ENCODE data around the gene LYPD6. TPM values are rescaled to one million over a fixed set of nuclear protein-coding genes. Genes with fewer than 3 reads are reported as not detected.

Gene LYPD6
- total RNA-seq, 1 donor = under 0.01 TPM

DNA sequence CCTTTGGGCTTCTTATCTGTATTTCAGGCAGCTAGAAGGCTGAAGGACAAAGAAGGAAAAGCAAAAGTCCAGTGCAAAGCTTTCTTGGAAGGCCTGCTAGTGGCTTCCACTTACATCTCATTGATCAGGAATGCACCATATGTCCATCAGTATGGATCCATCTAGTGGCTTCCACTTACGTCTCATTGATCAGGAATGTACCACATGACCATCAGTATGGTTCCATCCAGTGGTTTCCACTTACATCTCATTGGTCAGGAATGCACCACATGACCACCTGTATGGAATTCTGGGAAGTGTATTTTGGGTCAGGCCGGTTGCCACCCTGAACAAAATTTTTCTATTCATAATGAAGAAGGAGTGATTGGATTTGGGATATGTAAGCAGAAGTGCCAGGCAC is 70.6 kb downstream of the LYPD6 start:
- no peak for DNase-seq (ENCODE audit: insufficient read length, low spot score, missing footprints)
- TF ChIP-seq, protein P1, sequence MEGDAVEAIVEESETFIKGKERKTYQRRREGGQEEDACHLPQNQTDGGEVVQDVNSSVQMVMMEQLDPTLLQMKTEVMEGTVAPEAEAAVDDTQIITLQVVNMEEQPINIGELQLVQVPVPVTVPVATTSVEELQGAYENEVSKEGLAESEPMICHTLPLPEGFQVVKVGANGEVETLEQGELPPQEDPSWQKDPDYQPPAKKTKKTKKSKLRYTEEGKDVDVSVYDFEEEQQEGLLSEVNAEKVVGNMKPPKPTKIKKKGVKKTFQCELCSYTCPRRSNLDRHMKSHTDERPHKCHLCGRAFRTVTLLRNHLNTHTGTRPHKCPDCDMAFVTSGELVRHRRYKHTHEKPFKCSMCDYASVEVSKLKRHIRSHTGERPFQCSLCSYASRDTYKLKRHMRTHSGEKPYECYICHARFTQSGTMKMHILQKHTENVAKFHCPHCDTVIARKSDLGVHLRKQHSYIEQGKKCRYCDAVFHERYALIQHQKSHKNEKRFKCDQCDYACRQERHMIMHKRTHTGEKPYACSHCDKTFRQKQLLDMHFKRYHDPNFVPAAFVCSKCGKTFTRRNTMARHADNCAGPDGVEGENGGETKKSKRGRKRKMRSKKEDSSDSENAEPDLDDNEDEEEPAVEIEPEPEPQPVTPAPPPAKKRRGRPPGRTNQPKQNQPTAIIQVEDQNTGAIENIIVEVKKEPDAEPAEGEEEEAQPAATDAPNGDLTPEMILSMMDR (IDR thresholded peaks at IDR 0.05; ENCODE audit: extremely low read depth, low read depth, low read length) = no peak

DNA sequence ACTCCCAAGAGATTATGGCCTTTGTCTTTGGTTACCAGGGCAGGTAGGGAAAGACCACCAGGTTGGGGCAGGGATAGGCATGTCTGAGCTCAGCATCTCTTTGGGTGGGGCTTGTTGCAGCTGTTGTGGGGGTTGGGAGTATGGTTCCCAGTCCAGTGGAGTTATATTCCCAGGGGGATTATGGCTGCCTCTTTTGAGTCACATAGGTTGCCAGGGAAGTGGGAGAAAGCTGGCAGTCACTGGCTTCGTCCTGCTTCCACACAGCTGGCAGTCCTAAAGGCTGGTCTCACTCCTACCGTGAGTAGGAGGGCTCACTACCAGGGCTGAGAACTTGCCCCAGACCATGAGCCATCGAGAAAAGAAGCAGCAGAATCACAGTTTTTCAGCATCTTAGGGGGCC is 79.1 kb downstream of the LYPD6 start:
- H3K79me2 ChIP-seq (ENCODE audit: insufficient read depth, low read length) = no peaks in the 10 kb centered on the region
- TF ChIP-seq, protein P1 (IDR thresholded peaks at IDR 0.05; ENCODE audit: extremely low read depth, low read depth, low read length) = no peak
- H4K20me1 ChIP-seq (ENCODE audit: insufficient read depth, low read length) = no peaks in the 10 kb centered on the region
- no peak overlapping the region for H3K27ac ChIP-seq (ENCODE audit: low read depth, low read length)
- no peaks in the 10 kb centered on the region for H3K9me3 ChIP-seq (ENCODE audit: low read depth, low read length)
- no peak overlapping the region for H3K4me3 ChIP-seq (ENCODE audit: insufficient read depth, low read length)
- H3K36me3 ChIP-seq (ENCODE audit: insufficient read depth, low read length) = no peaks in the 10 kb centered on the region
- H2AFZ ChIP-seq (ENCODE audit: low read length) = no peak overlapping the region
- no peaks in the 10 kb centered on the region for H3K27me3 ChIP-seq (ENCODE audit: insufficient read depth, low read length)
- H3K4me1 ChIP-seq (ENCODE audit: insufficient read depth, low read length) = no peaks in the 10 kb centered on the region
- H3K4me2 ChIP-seq (ENCODE audit: insufficient read depth, low read length) = no peak overlapping the region
- no peak for DNase-seq (ENCODE audit: insufficient read length, low spot score, missing footprints)

More for the DNA sequence above, 70.6 kb downstream of the LYPD6 start:
- Histone ChIP-seq H3K79me2 (ENCODE audit: insufficient read depth, low read length) (no peaks in the 10 kb centered on the region), H3K36me3 (ENCODE audit: insufficient read depth, low read length) (no peaks in the 10 kb centered on the region), H3K9me3 (ENCODE audit: low read depth, low read length) (no peaks in the 10 kb centered on the region), H3K27ac (ENCODE audit: low read depth, low read length) (no peak overlapping the region), H2AFZ (ENCODE audit: low read length) (no peak overlapping the region), H4K20me1 (ENCODE audit: insufficient read depth, low read length) (no peaks in the 10 kb centered on the region), H3K4me2 (ENCODE audit: insufficient read depth, low read length) (no peak overlapping the region), H3K4me1 (ENCODE audit: insufficient read depth, low read length) (no peaks in the 10 kb centered on the region), H3K27me3 (ENCODE audit: insufficient read depth, low read length) (no peaks in the 10 kb centered on the region), H3K4me3 (ENCODE audit: insufficient read depth, low read length) (no peak overlapping the region)

DNA sequence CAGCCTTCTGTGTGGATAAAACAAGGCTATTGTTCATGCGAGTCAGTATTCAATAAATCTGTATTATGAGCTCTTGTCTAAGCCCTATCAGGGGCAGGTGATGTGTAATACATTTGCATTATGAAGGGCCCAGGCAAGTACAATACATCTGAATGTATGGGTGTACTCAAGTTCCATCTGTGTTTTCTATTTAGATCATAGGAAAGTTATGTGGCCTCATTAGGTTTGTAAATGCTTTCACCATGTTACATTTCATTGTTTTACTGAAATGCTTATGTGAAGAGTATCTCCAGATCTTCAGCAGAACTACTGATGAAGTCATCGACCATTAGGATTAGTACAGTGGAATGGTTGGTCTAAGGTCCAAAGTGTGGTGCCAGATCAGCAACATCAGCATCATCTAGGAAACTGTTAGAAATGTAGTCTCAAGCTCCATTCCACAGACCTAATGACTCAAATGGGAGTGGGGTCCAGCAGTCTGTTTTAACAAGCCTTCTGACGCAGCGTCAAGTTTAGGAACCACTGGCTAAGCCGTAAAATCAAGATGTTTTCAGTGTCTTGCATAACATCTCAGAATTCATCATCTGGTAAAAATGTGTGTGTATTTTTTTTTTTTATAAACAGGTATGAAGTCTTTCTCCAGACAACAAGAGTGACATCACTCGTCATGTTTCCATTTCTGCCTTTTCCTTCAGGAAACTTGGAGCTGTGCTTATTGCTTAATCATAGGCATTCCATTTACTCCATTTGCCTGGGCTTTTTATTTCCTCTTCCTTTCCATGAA is 80.5 kb downstream of the LYPD6 start:
- DNase-seq (ENCODE audit: insufficient read length, low spot score, missing footprints) = no peak
- Histone ChIP-seq H3K27me3 (ENCODE audit: insufficient read depth, low read length) (no peaks in the 10 kb centered on the region), H3K4me2 (ENCODE audit: insufficient read depth, low read length) (no peak overlapping the region), H3K4me3 (ENCODE audit: insufficient read depth, low read length) (no peak overlapping the region), H3K79me2 (ENCODE audit: insufficient read depth, low read length) (no peaks in the 10 kb centered on the region), H2AFZ (ENCODE audit: low read length) (no peak overlapping the region), H3K9me3 (ENCODE audit: low read depth, low read length) (no peaks in the 10 kb centered on the region), H3K36me3 (ENCODE audit: insufficient read depth, low read length) (no peaks in the 10 kb centered on the region), H3K4me1 (ENCODE audit: insufficient read depth, low read length) (no peaks in the 10 kb centered on the region), H3K27ac (ENCODE audit: low read depth, low read length) (no peak overlapping the region), H4K20me1 (ENCODE audit: insufficient read depth, low read length) (no peaks in the 10 kb centered on the region)
- TF ChIP-seq, protein P1 (IDR thresholded peaks at IDR 0.05; ENCODE audit: extremely low read depth, low read depth, low read length) = no peak

DNA sequence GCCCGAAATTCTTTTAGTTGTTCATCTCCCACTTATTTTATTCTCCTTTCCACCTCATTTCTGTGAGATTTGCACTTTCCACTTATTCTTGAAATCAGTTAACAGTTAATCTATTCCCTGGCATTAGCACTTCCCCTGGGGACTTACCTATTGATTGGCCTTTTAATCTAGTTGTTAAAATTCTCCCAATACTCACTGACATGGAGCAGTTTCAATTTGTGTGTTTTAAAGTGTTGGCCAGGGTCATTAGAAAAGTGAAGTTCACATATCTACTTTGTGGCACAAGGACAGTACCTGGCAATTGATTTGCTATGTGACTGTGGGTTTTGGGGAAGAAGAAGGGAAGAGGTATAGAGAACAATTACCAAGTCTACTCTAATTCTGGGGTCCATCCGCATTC is 83.1 kb downstream of the LYPD6 start:
- H3K4me3 ChIP-seq (ENCODE audit: insufficient read depth, low read length) = no peak overlapping the region
- TF ChIP-seq, protein P1 (IDR thresholded peaks at IDR 0.05; ENCODE audit: extremely low read depth, low read depth, low read length) = no peak
- H4K20me1 ChIP-seq (ENCODE audit: insufficient read depth, low read length) = no peaks in the 10 kb centered on the region
- no peaks in the 10 kb centered on the region for H3K36me3 ChIP-seq (ENCODE audit: insufficient read depth, low read length)
- H2AFZ ChIP-seq (ENCODE audit: low read length) = no peak overlapping the region
- H3K27ac ChIP-seq (ENCODE audit: low read depth, low read length) = no peak overlapping the region
- no peaks in the 10 kb centered on the region for H3K4me1 ChIP-seq (ENCODE audit: insufficient read depth, low read length)
- H3K27me3 ChIP-seq (ENCODE audit: insufficient read depth, low read length) = no peaks in the 10 kb centered on the region
- H3K79me2 ChIP-seq (ENCODE audit: insufficient read depth, low read length) = no peaks in the 10 kb centered on the region
- H3K9me3 ChIP-seq (ENCODE audit: low read depth, low read length) = no peaks in the 10 kb centered on the region
- H3K4me2 ChIP-seq (ENCODE audit: insufficient read depth, low read length) = no peak overlapping the region
- no peak for DNase-seq (ENCODE audit: insufficient read length, low spot score, missing footprints)
